Stimulated activated memory B cell treated with anti-CD40 and anti-IgM and Interleukin-4, amounts not matched to agents 10 μg/mL and 1 μg/mL and 100 μg/mL, for 72 hours (primary cell): ENCODE data around the gene NUTF2.
A peak's percentile ranks its signal among the peaks of the same experiment; 100 is the strongest.
"Not testable (repeated sequence)": the region's sequence is repeated elsewhere in the genome, so short reads cannot be mapped to it uniquely, and the experiment has no call there.

ENCODE experiments used
- ATAC-seq: fragments of 150-1000 bp; cut with Tn5 transposase; 2 replicates; pipeline ENCODE4 v1.10.0; 2021
- H3K27ac Mint-ChIP-seq: one replicate; pipeline ENCODE4 v1.8.0; 2022; ENCODE audit warnings: mild to moderate bottlenecking, mixed read lengths
- H3K27me3 Mint-ChIP-seq: one replicate; pipeline ENCODE4 v1.8.0; 2022; ENCODE audit warnings: mixed read lengths
- H3K36me3 Mint-ChIP-seq: one replicate; pipeline ENCODE4 v1.8.0; 2022; ENCODE audit warnings: mixed read lengths
- H3K4me1 Mint-ChIP-seq: one replicate; pipeline ENCODE4 v1.8.0; 2022; ENCODE audit warnings: mixed read lengths
- H3K4me3 Mint-ChIP-seq: one replicate; pipeline ENCODE4 v1.8.0; 2022; ENCODE audit warnings: mild to moderate bottlenecking, moderate library complexity, mixed read lengths
- H3K9me3 Mint-ChIP-seq: one replicate; pipeline ENCODE4 v1.8.0; 2022; ENCODE audit warnings: mixed read lengths

NUTF2 gene

DNA sequence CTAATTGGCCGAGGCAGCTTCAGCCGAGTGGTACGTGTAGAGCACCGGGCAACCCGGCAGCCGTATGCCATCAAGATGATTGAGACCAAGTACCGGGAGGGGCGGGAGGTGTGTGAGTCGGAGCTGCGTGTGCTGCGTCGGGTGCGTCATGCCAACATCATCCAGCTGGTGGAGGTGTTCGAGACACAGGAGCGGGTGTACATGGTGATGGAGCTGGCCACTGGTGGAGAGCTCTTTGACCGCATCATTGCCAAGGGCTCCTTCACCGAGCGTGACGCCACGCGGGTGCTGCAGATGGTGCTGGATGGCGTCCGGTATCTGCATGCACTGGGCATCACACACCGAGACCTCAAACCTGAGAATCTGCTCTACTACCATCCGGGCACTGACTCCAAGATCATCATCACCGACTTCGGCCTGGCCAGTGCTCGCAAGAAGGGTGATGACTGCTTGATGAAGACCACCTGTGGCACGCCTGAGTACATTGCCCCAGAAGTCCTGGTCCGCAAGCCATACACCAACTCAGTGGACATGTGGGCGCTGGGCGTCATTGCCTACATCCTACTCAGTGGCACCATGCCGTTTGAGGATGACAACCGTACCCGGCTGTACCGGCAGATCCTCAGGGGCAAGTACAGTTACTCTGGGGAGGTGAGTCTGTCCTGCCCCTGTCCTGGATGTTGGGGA lies 62.5 kb downstream of the NUTF2 start:
- Mint-ChIP-seq H3K36me3 (peaks cover 30% of the 10 kb centered on the region), H3K4me3 (no peak overlapping the region), H3K27me3 (no peaks in the 10 kb centered on the region), H3K9me3 (no peaks in the 10 kb centered on the region), H3K4me1 (peaks cover 8% of the 10 kb centered on the region), H3K27ac (peak overlapping the region; percentile 33)
- ATAC-seq, result no peak

- H3K27ac Mint-ChIP-seq, result peak overlapping the region; percentile 33
- no peak for ATAC-seq
- H3K27me3 Mint-ChIP-seq, result no peaks in the 10 kb centered on the region
- H3K36me3 Mint-ChIP-seq, result peaks cover 32% of the 10 kb centered on the region
- peaks cover 8% of the 10 kb centered on the region for H3K4me1 Mint-ChIP-seq
- no peaks in the 10 kb centered on the region for H3K9me3 Mint-ChIP-seq
- H3K4me3 Mint-ChIP-seq, result no peak overlapping the region
Measured at GRCh38 chr16:67910158-67910557, 63.4 kb downstream of the NUTF2 start.

DNA sequence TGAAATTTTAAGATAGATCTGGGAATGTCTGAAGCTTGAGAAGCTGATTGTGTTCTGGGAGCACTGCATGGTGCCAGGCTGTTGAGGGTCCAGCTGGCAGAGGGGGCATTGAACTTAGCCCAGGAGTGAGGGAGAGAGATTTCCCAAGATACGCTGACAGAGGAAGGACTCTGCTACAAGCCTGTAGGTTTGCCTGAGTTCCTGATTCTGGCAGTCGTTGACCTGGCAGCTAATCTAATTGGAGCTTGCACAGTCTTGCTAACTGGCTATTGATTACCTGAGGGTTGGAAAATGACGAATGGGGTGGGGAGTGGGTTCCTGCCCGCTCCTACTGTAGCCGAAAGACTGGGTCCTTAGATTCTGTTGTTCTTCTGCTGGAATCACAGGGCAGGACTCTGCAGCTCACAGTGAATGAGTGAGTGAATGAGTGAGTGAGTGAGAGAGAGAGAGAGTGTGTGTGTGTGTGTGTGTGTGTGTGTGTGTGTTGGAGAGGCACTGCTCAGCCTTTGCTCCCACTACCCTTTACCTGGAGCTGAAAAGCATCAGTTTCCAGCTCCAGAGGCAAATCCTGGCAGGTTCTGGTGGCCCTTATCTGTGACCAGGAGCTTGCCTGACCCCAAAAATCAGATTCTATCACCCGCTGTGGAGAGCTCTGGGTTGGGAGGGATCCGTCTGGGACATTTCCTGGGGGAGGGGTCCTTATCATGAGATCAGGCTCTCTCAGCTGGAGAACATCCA lies 68.2 kb downstream of the NUTF2 start:
- no peak for ATAC-seq
- H3K4me3 Mint-ChIP-seq, result no peak overlapping the region
- peaks cover 27% of the 10 kb centered on the region for H3K4me1 Mint-ChIP-seq
- no peaks in the 10 kb centered on the region for H3K27me3 Mint-ChIP-seq
- peaks cover 37% of the 10 kb centered on the region for H3K36me3 Mint-ChIP-seq
- no peak overlapping the region for H3K27ac Mint-ChIP-seq
- H3K9me3 Mint-ChIP-seq, result no peaks in the 10 kb centered on the region

- not testable (repeated sequence) for H3K9me3 Mint-ChIP-seq, ATAC-seq, H3K4me3 Mint-ChIP-seq, H3K27ac Mint-ChIP-seq, H3K27me3 Mint-ChIP-seq
- Mint-ChIP-seq H3K4me1 (peaks cover 26% of the 10 kb centered on the region), H3K36me3 (peaks cover 35% of the 10 kb centered on the region)
Measured at GRCh38 chr16:67915496-67915769, 68.7 kb downstream of the NUTF2 start.

DNA sequence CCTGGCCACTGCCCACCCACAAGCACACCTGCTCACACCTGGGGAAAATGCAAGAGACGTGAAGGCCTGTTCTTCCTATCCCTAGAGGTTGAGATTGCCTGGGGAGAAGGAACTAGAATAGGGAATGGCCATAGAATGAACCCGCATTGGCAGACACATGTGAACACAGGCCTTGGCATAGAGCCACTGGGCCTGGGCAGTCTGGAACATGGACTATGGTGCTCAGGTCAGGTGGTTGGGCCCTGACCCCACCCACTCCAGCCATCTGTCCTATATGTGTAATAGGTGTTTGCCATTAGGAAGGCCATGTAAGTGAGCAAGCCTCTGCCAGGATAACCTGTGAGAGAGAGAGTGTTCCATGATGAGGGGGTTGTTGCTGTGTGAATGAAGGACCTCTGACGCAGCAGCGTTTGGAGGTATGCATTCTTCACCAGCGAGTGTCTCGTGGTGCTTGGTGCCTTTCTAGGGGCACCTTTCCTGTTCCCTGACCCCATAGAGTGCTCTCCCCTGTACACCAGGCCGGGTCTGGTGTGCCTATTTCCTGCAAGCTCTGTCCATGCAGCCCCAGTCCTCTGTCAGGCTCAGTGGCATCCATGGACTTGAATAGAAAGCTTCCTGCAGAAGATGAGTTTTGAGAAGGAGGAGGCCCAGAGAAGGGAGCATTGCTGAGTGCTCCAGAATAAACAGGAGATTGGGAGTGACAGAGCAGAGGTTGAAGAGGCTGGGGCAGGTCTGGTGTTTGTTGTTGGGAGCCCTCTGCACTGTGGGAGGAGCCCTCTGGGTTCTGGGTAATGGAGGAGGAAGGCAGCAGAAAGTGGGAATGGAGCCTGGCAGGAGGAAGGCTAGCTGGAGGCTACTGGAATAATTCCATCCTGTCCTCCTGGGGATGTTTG lies 69.3 kb downstream of the NUTF2 start:
- H3K27me3 Mint-ChIP-seq, result no peaks in the 10 kb centered on the region
- peaks cover 35% of the 10 kb centered on the region for H3K36me3 Mint-ChIP-seq
- peak overlapping the region; percentile 16 for H3K27ac Mint-ChIP-seq
- ATAC-seq, result no peak
- no peak overlapping the region for H3K4me3 Mint-ChIP-seq
- peaks cover 29% of the 10 kb centered on the region for H3K4me1 Mint-ChIP-seq
- H3K9me3 Mint-ChIP-seq, result no peaks in the 10 kb centered on the region

DNA sequence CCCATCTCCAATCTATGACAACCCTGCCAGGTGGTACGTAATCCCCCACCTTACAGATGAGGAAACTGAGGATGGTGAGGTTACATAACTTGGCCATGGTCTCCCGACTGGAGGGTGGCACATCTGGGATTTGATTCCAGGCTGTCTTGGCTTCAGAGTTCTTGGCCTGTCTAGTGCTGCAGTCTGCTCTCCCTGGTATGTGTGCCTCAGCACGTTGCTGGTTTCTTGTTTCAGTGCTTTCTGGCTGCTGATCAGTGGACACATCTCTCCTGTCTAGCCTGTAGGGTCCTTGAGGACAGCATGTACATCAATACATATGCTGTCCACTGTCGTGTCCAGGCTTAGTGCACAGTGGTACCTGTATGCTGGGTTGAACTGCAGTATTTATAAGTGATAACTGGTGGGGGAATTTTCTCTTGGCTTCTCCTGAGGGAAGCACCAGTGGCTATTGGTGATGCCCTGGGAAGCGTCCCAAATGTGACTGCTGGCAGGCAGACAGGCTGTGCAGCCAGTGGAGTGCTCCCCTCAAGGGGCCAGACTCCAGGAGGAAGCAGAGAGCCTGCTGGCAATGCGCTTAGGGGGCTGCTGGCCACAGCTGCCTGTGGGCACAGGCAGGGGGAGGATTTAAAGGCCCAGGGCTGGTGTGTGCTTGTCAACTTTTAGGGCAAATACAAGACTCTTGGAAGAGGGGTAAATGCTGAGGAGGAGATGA lies 70.6 kb downstream of the NUTF2 start:
- no peak for ATAC-seq
- peak overlapping the region; percentile 15 for H3K27ac Mint-ChIP-seq

GRCh38 chr16:67917852-67918236 lies 71.1 kb downstream of the NUTF2 start:
- Mint-ChIP-seq H3K27me3 (no peaks in the 10 kb centered on the region), H3K9me3 (no peaks in the 10 kb centered on the region), H3K27ac (peak overlapping the region; percentile 15), H3K36me3 (peaks cover 26% of the 10 kb centered on the region), H3K4me3 (no peak overlapping the region), H3K4me1 (peaks cover 37% of the 10 kb centered on the region)
- ATAC-seq, result no peak

More for the DNA sequence above, 70.6 kb downstream of the NUTF2 start:
- peaks cover 36% of the 10 kb centered on the region for H3K4me1 Mint-ChIP-seq
- no peaks in the 10 kb centered on the region for H3K9me3 Mint-ChIP-seq
- H3K36me3 Mint-ChIP-seq, result peaks cover 27% of the 10 kb centered on the region
- H3K27me3 Mint-ChIP-seq, result no peaks in the 10 kb centered on the region
- no peak overlapping the region for H3K4me3 Mint-ChIP-seq

DNA sequence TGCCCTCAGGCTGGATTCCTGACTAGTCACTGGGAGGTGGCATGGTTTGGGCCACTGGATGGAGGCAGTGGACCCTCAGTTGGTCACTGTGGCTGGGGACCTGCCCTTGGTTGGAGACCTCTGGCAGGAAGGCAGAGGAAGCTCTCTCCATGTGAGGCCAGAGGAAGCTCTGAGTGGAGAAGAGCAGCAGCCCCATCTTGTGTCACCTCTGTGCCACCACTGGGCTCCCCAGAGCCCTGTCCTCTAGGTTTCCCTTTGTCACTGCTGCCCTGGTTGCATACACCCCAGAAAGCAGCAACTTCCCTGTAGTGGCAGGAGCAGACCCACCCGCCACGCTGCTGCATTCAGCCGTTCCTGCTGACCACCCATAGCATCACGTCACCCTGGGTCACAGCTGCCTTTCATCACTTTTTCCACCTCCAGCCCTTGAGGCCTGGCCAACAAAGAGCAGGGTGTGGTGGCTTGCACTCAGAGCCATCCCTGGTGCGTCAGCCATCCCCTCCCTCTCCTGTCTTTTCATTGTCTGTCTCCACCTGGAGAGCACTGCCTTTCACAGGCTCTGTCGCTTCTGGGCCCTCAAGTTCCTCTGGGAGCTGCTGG lies 73.0 kb downstream of the NUTF2 start:
- no peaks in the 10 kb centered on the region for H3K9me3 Mint-ChIP-seq
- no peak for ATAC-seq
- no peaks in the 10 kb centered on the region for H3K27me3 Mint-ChIP-seq
- H3K27ac Mint-ChIP-seq, result no peak overlapping the region
- peaks cover 47% of the 10 kb centered on the region for H3K4me1 Mint-ChIP-seq
- no peak overlapping the region for H3K4me3 Mint-ChIP-seq
- H3K36me3 Mint-ChIP-seq, result peaks cover 24% of the 10 kb centered on the region
